ENCODE results near the gene TGIF2. TPM values are rescaled to one million over a fixed set of nuclear protein-coding genes. Genes with fewer than 3 reads are reported as not detected.

TGIF2 gene
- total RNA-seq, 1 donor from 2014 or later = 140 TPM

DNA sequence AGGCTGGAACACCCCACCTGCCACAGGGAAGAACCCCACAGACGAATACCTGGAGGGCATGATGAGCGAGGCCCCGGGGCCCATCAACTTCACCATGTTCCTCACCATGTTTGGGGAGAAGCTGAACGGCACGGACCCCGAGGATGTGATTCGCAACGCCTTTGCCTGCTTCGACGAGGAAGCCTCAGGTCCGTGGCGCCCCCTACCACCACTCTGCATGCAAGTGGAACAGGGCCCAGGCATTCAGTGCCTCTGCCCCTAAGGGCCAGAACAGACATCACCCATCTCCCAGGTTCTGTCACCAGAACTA is 25.4 kb upstream of the TGIF2 start:
- Mint-ChIP-seq H3K27ac (no peak overlapping the region), H3K27me3 (no peaks in the 10 kb centered on the region), H3K4me3 (ENCODE audit: low read depth) (no peak overlapping the region), H3K4me1 (ENCODE audit: low read depth) (peaks cover 1% of the 10 kb centered on the region), H3K9me3 (ENCODE audit: low read depth) (no peaks in the 10 kb centered on the region), H3K36me3 (ENCODE audit: insufficient read depth) (no peaks in the 10 kb centered on the region)
- DNase-seq (ENCODE audit: low spot score, unreplicated experiment) = no peak
- TF ChIP-seq, protein P1, sequence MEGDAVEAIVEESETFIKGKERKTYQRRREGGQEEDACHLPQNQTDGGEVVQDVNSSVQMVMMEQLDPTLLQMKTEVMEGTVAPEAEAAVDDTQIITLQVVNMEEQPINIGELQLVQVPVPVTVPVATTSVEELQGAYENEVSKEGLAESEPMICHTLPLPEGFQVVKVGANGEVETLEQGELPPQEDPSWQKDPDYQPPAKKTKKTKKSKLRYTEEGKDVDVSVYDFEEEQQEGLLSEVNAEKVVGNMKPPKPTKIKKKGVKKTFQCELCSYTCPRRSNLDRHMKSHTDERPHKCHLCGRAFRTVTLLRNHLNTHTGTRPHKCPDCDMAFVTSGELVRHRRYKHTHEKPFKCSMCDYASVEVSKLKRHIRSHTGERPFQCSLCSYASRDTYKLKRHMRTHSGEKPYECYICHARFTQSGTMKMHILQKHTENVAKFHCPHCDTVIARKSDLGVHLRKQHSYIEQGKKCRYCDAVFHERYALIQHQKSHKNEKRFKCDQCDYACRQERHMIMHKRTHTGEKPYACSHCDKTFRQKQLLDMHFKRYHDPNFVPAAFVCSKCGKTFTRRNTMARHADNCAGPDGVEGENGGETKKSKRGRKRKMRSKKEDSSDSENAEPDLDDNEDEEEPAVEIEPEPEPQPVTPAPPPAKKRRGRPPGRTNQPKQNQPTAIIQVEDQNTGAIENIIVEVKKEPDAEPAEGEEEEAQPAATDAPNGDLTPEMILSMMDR (IDR thresholded peaks at IDR 0.05; ENCODE audit: unreplicated experiment) = no peak

DNA sequence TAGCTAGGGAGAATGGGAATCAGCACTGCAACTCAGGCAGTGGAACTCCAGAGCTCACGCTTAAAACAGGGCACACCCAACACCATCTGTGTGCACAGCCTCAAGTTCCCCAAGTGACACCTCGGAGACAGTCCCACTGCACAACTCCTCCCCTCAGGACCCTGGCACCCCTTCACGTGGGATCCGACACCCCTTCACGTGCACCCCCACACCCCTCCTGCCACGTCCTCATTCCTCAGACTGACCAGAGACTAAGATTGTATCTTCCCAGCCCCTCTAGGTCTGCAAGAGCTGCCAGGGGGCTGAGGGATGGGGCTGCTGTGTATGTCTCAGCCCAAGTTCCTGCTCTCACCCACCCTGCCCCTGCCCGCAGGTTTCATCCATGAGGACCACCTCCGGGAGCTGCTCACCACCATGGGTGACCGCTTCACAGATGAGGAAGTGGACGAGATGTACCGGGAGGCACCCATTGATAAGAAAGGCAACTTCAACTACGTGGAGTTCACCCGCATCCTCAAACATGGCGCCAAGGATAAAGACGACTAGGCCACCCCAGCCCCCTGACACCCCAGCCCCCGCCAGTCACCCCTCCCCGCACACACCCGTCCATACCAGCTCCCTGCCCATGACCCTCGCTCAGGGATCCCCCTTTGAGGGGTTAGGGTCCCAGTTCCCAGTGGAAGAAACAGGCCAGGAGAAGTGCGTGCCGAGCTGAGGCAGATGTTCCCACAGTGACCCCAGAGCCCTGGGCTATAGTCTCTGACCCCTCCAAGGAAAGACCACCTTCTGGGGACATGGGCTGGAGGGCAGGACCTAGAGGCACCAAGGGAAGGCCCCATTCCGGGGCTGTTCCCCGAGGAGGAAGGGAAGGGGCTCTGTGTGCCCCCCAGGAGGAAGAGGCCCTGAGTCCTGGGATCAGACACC is 24.4 kb upstream of the TGIF2 start:
- Mint-ChIP-seq H3K27ac (no peak overlapping the region), H3K4me3 (ENCODE audit: low read depth) (no peak overlapping the region), H3K4me1 (ENCODE audit: low read depth) (no peaks in the 10 kb centered on the region), H3K36me3 (ENCODE audit: insufficient read depth) (peaks cover 1% of the 10 kb centered on the region), H3K9me3 (ENCODE audit: low read depth) (no peaks in the 10 kb centered on the region), H3K27me3 (no peaks in the 10 kb centered on the region)
- TF ChIP-seq, protein P1 (IDR thresholded peaks at IDR 0.05; ENCODE audit: unreplicated experiment) = no peak
- no peak for DNase-seq (ENCODE audit: low spot score, unreplicated experiment)

DNA sequence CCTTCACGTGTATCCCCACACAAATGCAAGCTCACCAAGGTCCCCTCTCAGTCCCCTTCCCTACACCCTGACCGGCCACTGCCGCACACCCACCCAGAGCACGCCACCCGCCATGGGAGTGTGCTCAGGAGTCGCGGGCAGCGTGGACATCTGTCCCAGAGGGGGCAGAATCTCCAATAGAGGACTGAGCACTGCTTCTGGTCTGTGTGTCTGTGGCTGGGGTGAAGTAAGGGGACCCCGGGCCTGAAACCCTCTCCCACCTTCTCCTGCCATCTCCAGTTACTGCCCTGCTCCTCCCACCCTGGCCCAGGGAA is 23.8 kb upstream of the TGIF2 start:
- H3K9me3 Mint-ChIP-seq (ENCODE audit: low read depth) = no peaks in the 10 kb centered on the region
- no peak overlapping the region for H3K4me3 Mint-ChIP-seq (ENCODE audit: low read depth)
- H3K27me3 Mint-ChIP-seq = no peaks in the 10 kb centered on the region
- DNase-seq (ENCODE audit: low spot score, unreplicated experiment) = no peak
- H3K27ac Mint-ChIP-seq = no peak overlapping the region
- H3K4me1 Mint-ChIP-seq (ENCODE audit: low read depth) = no peaks in the 10 kb centered on the region
- TF ChIP-seq, protein P1 (IDR thresholded peaks at IDR 0.05; ENCODE audit: unreplicated experiment) = no peak
- H3K36me3 Mint-ChIP-seq (ENCODE audit: insufficient read depth) = peaks cover 1% of the 10 kb centered on the region

DNA sequence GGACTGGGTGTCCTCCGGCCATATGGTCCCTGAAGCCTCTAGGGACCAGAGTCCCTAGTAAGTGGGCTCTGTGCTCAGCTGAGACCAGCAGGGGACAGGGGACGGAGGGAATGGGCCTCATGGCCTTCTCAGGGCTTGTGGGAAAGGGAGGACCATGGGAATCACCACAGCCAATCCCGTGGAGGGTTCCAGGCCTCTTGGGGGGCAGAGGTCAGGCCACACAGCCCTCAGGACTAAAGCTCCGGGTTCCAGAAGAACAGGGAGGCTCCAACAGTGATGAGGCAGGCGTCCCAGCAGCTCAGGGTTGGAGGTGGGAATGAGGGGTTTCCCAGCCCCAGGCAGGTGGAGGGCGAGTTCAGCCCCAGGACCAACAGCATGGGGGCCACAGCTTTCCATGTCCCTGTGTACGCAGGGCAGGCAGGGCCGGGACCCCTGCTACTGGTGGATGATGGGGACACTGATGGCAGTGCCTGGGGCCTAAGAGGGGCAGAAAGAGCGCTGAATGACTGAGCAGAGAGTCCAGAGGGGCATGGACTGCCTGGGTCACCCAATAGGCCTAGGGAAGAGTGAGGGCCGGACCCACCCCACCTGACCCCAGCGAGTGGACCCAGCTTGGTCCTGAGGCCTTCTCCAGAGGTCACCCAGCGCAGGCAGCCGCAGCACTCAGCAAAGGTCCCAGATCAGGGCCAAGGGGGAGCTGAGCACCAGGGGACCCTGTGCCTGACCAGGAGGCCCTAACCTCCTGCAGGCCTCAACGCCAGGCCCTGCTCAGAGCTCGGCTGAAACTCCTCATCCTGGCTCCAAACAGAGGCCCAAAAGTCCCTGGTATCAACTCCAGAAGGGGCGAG is 23.2 kb upstream of the TGIF2 start:
- Mint-ChIP-seq H3K36me3 (ENCODE audit: insufficient read depth) (peaks cover 1% of the 10 kb centered on the region), H3K4me1 (ENCODE audit: low read depth) (no peaks in the 10 kb centered on the region), H3K4me3 (ENCODE audit: low read depth) (no peak overlapping the region), H3K27ac (no peak overlapping the region), H3K9me3 (ENCODE audit: low read depth) (no peaks in the 10 kb centered on the region), H3K27me3 (no peaks in the 10 kb centered on the region)
- no peak for DNase-seq (ENCODE audit: low spot score, unreplicated experiment)
- TF ChIP-seq, protein P1 (IDR thresholded peaks at IDR 0.05; ENCODE audit: unreplicated experiment) = no peak

DNA sequence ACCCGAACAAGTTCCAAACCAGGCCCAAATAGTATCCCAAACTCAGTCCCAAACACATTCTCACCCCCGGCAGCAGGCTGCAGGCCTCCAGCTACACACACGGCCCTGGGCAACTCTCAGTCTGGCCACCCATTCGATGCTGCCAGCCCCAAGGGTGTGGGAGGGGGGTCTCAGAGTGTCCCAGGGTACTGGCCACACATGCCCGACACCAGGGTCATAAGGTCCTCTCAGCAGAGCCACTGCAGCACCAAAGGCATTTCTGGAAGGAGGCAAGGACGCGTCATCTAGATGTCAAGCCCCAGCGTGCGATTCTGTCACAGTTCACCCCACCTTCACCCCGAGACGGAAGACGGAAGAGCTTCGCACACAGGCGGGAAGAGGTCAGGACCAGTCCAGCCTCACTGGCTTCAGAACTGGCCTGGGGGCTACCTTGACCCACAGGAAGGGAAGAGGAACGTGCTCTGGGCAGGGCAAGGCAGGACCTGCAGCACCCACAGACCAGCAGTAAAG is 22.6 kb upstream of the TGIF2 start:
- TF ChIP-seq, protein P1 (IDR thresholded peaks at IDR 0.05; ENCODE audit: unreplicated experiment) = no peak
- Mint-ChIP-seq H3K4me3 (ENCODE audit: low read depth) (no peak overlapping the region), H3K9me3 (ENCODE audit: low read depth) (no peaks in the 10 kb centered on the region), H3K4me1 (ENCODE audit: low read depth) (no peaks in the 10 kb centered on the region), H3K27me3 (no peaks in the 10 kb centered on the region), H3K27ac (no peak overlapping the region), H3K36me3 (ENCODE audit: insufficient read depth) (peaks cover 1% of the 10 kb centered on the region)
- no peak for DNase-seq (ENCODE audit: low spot score, unreplicated experiment)
